Measurements from ENCODE around the gene L1CAM. TPM values are rescaled to one million over a fixed set of nuclear protein-coding genes. Genes with fewer than 3 reads are reported as not detected.
A peak's percentile ranks its signal among the peaks of the same experiment; 100 is the strongest.

Gene L1CAM
- polyA plus RNA-seq, 3 donors: 0.55 TPM; not detected in 2

GRCh38 chrX:153888344-153888743 is 2.4 kb upstream of the L1CAM start:
- H3K27me3 ChIP-seq (ENCODE audit: control insufficient read depth in 2 of 2, insufficient read depth in 2 of 2, low read length in 2 of 2): peaks cover 41 to 57% of the 10 kb centered on the region in 2 donors
- no peaks in the 10 kb centered on the region for H3K79me2 ChIP-seq (ENCODE audit: insufficient read depth, low read length)
- TF ChIP-seq CTCF (IDR thresholded peaks at IDR 0.05): no peak
- H3K4me1 ChIP-seq (ENCODE audit: control insufficient read depth in 1 of 2, insufficient read depth in 2 of 2, low read length in 2 of 2): peaks cover 5 to 8% of the 10 kb centered on the region in 2 donors
- Mint-ChIP-seq H3K4me3 (peak overlapping the region in 1 of 2 donors; percentile 68), H3K27me3 (ENCODE audit: low read depth in 3 of 3) (peaks cover 42 to 83% (median 78%) of the 10 kb centered on the region in 3 donors), H3K27ac (no peak overlapping the region), H3K4me1 (peaks cover 1% of the 10 kb centered on the region), H3K36me3 (no peaks in the 10 kb centered on the region), H3K9me3 (peaks cover 0 to 18% (median 7%) of the 10 kb centered on the region in 7 donors)
- no peak for DNase-seq
- no peak overlapping the region for H3K27ac ChIP-seq (ENCODE audit: low read depth in 1 of 2, low read length in 2 of 2)
- H3K9me3 ChIP-seq (replicated peaks in 1 of 2; ENCODE audit: control insufficient read depth in 1 of 2, insufficient read depth in 1 of 2, low read length in 2 of 2): peaks cover 0 to 28% of the 10 kb centered on the region in 2 donors
- intact Hi-C loops (cut with micrococcal nuclease): no loop called here
- H2AFZ ChIP-seq (ENCODE audit: insufficient read depth, low read depth, low read length, poor library complexity, severe bottlenecking): no peak overlapping the region
- H3K9ac ChIP-seq (ENCODE audit: insufficient read depth, low read length, poor library complexity, severe bottlenecking): no peak overlapping the region
- no peaks in the 10 kb centered on the region for H3K36me3 ChIP-seq (replicated peaks in 1 of 2; ENCODE audit: control insufficient read depth in 1 of 2, insufficient read depth in 2 of 2, low read length in 2 of 2)
- no peak overlapping the region for H3K4me2 ChIP-seq (replicated peaks; ENCODE audit: extremely low read depth, low read length, poor library complexity, severe bottlenecking)
- H3K4me3 ChIP-seq (replicated peaks in 1 of 3; ENCODE audit: low read depth in 2 of 3, low read length in 3 of 3): no peak overlapping the region
- no CpG with 5 or more reads among the region's 6 CpGs for WGBS (ENCODE audit: insufficient coverage)
- H4K20me1 ChIP-seq (ENCODE audit: insufficient read depth, low read length): no peaks in the 10 kb centered on the region

GRCh38 chrX:153887385-153887784 is 1.4 kb upstream of the L1CAM start:
- Histone ChIP-seq H3K9ac (ENCODE audit: insufficient read depth, low read length, poor library complexity, severe bottlenecking) (no peak overlapping the region), H3K27me3 (ENCODE audit: control insufficient read depth in 2 of 2, insufficient read depth in 2 of 2, low read length in 2 of 2) (peaks cover 36 to 66% of the 10 kb centered on the region in 2 donors), H4K20me1 (ENCODE audit: insufficient read depth, low read length) (no peaks in the 10 kb centered on the region), H3K4me1 (ENCODE audit: control insufficient read depth in 1 of 2, insufficient read depth in 2 of 2, low read length in 2 of 2) (peaks cover 5 to 8% of the 10 kb centered on the region in 2 donors), H2AFZ (ENCODE audit: insufficient read depth, low read depth, low read length, poor library complexity, severe bottlenecking) (no peak overlapping the region), H3K36me3 (replicated peaks in 1 of 2; ENCODE audit: control insufficient read depth in 1 of 2, insufficient read depth in 2 of 2, low read length in 2 of 2) (no peaks in the 10 kb centered on the region), H3K4me2 (replicated peaks; ENCODE audit: extremely low read depth, low read length, poor library complexity, severe bottlenecking) (no peak overlapping the region), H3K79me2 (ENCODE audit: insufficient read depth, low read length) (no peaks in the 10 kb centered on the region), H3K9me3 (replicated peaks in 1 of 2; ENCODE audit: control insufficient read depth in 1 of 2, insufficient read depth in 1 of 2, low read length in 2 of 2) (peaks cover 0 to 28% of the 10 kb centered on the region in 2 donors), H3K27ac (ENCODE audit: low read depth in 1 of 2, low read length in 2 of 2) (no peak overlapping the region), H3K4me3 (replicated peaks in 1 of 3; ENCODE audit: low read depth in 2 of 3, low read length in 3 of 3) (no peak overlapping the region)
- H3K27me3 Mint-ChIP-seq (ENCODE audit: low read depth in 3 of 3): peaks cover 45 to 86% (median 81%) of the 10 kb centered on the region in 3 donors
- TF ChIP-seq CTCF (IDR thresholded peaks at IDR 0.05): no peak
- H3K4me1 Mint-ChIP-seq: peaks cover 1% of the 10 kb centered on the region
- no peak overlapping the region for H3K27ac Mint-ChIP-seq
- H3K9me3 Mint-ChIP-seq: peaks cover 0 to 18% (median 7%) of the 10 kb centered on the region in 7 donors
- intact Hi-C loops (cut with micrococcal nuclease): no loop called here
- peak overlapping the region in 1 of 2 donors; percentile 48 for H3K4me3 Mint-ChIP-seq
- WGBS (ENCODE audit: insufficient coverage): 73% methylated on average over 3 of the region's 8 CpGs
- no peak for DNase-seq
- no peaks in the 10 kb centered on the region for H3K36me3 Mint-ChIP-seq

Measured in CD14-positive monocyte (primary cell).